ENCODE results near the gene HUNK. TPM values are rescaled to one million over a fixed set of nuclear protein-coding genes. Genes with fewer than 3 reads are reported as not detected.

Gene HUNK
- total and polyA plus RNA-seq, 2 of the 8 experiments (the other 6 are each of a cell fraction or from before 2014, with no cell fraction given), result 1.9 to 10.2 TPM

DNA sequence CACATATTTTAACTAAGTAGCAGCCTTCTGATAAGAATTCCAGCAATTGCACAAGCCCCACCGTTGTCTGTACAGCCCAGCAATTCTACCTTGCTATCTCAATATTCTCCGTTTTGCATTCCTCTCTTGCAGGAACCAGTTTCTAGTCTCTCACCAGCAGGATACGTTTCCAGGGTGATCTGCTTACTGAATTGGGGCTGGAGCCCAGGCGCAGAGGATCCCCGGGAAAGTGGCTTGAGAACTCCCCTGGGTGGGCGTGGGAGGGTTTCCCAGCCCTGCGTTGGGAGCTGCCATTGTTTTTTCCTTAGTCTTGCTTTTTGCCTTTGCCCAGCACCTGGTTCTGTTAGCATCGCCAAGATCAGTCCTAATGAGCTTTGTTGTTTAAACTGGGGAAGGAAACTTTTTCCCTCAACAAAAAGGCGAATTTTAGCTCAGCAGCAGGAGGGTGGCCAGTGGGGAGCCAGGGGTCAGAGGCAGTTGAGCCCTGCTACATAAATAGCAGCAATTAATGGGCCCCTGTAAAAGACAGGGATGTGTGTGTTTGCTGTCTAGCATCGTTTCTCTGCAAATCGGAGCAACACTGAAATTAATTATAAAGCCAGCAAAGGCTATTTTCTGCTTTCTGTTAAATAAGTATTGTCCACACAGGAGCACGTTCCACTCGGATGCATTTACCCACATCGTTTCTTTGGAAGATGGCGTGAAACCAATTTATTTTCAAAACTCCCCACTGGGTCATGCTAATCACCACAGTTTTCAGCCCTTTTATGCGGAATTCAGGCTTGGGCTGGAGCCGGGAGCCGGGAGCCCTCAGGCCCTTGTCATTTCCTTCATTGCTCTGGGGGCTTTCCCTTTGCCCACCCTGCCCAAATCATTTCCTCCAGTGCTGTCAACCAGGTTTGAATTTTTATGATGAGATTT, 36.6 kb downstream of the HUNK start (continued):
- TF ChIP-seq, protein P1, sequence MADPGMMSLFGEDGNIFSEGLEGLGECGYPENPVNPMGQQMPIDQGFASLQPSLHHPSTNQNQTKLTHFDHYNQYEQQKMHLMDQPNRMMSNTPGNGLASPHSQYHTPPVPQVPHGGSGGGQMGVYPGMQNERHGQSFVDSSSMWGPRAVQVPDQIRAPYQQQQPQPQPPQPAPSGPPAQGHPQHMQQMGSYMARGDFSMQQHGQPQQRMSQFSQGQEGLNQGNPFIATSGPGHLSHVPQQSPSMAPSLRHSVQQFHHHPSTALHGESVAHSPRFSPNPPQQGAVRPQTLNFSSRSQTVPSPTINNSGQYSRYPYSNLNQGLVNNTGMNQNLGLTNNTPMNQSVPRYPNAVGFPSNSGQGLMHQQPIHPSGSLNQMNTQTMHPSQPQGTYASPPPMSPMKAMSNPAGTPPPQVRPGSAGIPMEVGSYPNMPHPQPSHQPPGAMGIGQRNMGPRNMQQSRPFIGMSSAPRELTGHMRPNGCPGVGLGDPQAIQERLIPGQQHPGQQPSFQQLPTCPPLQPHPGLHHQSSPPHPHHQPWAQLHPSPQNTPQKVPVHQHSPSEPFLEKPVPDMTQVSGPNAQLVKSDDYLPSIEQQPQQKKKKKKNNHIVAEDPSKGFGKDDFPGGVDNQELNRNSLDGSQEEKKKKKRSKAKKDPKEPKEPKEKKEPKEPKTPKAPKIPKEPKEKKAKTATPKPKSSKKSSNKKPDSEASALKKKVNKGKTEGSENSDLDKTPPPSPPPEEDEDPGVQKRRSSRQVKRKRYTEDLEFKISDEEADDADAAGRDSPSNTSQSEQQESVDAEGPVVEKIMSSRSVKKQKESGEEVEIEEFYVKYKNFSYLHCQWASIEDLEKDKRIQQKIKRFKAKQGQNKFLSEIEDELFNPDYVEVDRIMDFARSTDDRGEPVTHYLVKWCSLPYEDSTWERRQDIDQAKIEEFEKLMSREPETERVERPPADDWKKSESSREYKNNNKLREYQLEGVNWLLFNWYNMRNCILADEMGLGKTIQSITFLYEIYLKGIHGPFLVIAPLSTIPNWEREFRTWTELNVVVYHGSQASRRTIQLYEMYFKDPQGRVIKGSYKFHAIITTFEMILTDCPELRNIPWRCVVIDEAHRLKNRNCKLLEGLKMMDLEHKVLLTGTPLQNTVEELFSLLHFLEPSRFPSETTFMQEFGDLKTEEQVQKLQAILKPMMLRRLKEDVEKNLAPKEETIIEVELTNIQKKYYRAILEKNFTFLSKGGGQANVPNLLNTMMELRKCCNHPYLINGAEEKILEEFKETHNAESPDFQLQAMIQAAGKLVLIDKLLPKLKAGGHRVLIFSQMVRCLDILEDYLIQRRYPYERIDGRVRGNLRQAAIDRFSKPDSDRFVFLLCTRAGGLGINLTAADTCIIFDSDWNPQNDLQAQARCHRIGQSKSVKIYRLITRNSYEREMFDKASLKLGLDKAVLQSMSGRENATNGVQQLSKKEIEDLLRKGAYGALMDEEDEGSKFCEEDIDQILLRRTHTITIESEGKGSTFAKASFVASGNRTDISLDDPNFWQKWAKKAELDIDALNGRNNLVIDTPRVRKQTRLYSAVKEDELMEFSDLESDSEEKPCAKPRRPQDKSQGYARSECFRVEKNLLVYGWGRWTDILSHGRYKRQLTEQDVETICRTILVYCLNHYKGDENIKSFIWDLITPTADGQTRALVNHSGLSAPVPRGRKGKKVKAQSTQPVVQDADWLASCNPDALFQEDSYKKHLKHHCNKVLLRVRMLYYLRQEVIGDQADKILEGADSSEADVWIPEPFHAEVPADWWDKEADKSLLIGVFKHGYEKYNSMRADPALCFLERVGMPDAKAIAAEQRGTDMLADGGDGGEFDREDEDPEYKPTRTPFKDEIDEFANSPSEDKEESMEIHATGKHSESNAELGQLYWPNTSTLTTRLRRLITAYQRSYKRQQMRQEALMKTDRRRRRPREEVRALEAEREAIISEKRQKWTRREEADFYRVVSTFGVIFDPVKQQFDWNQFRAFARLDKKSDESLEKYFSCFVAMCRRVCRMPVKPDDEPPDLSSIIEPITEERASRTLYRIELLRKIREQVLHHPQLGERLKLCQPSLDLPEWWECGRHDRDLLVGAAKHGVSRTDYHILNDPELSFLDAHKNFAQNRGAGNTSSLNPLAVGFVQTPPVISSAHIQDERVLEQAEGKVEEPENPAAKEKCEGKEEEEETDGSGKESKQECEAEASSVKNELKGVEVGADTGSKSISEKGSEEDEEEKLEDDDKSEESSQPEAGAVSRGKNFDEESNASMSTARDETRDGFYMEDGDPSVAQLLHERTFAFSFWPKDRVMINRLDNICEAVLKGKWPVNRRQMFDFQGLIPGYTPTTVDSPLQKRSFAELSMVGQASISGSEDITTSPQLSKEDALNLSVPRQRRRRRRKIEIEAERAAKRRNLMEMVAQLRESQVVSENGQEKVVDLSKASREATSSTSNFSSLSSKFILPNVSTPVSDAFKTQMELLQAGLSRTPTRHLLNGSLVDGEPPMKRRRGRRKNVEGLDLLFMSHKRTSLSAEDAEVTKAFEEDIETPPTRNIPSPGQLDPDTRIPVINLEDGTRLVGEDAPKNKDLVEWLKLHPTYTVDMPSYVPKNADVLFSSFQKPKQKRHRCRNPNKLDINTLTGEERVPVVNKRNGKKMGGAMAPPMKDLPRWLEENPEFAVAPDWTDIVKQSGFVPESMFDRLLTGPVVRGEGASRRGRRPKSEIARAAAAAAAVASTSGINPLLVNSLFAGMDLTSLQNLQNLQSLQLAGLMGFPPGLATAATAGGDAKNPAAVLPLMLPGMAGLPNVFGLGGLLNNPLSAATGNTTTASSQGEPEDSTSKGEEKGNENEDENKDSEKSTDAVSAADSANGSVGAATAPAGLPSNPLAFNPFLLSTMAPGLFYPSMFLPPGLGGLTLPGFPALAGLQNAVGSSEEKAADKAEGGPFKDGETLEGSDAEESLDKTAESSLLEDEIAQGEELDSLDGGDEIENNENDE (IDR thresholded peaks at IDR 0.05; ENCODE audit: insufficient replicate concordance, low read length), result no peak
- no peak for TF ChIP-seq JUN (IDR thresholded peaks at IDR 0.05; ENCODE audit: low read depth, low read length)
- no peak for TF ChIP-seq TAF7 (optimal IDR thresholded peaks at IDR 0.05; ENCODE audit: borderline replicate concordance, low read depth, low read length)
- TF ChIP-seq POLR2A (IDR thresholded peaks at IDR 0.05; ENCODE audit: control extremely low read depth in 1 of 2, low read depth in 2 of 2, low read length in 2 of 2), result no peak
- TF ChIP-seq SP1 (IDR thresholded peaks at IDR 0.05; ENCODE audit: low read depth, low read length), result no peak
- no peak for TF ChIP-seq BCL11A (IDR thresholded peaks at IDR 0.05; ENCODE audit: low read depth in 2 of 2, low read length in 2 of 2)
